Uterus (tissue), 4 donors: ENCODE data around the gene TSGA10IP. TPM values are rescaled to one million over a fixed set of nuclear protein-coding genes. Genes with fewer than 3 reads are reported as not detected.
A peak's percentile ranks its signal among the peaks of the same experiment; 100 is the strongest.

Experiments used
- DNase-seq, 2 donors: peaks; one replicate each; pipeline ENCODE4 v3.0.0-alpha.2; 2019 to 2020
- H3K27ac ChIP-seq, 2 donors: fragments of 200-600 bp; sonication (generic); 1 replicate in 1 of 2; 2 replicates in 1 of 2; pipeline ENCODE4 v1.5.1; 2016 to 2018
- H3K27me3 ChIP-seq, 2 donors: fragments of 200-600 bp; sonication (generic); one replicate each; pipeline ENCODE4 v1.5.1; 2018 to 2019; ENCODE audit warnings: control low read depth in 1 of 2
- H3K36me3 ChIP-seq, 2 donors: fragments of 200-600 bp; sonication (generic); one replicate each; pipeline ENCODE4 v1.5.1; 2019; ENCODE audit warnings: control low read depth in 1 of 2
- H3K4me1 ChIP-seq, 2 donors: fragments of 200-600 bp; sonication (generic); one replicate each; pipeline ENCODE4 v1.5.1; 2018 to 2019; ENCODE audit warnings: control low read depth in 1 of 2
- H3K4me3 ChIP-seq, 2 donors: fragments of 200-600 bp; sonication (generic); 1 replicate in 1 of 2; 2 replicates in 1 of 2; pipeline ENCODE4 v1.5.1; 2018 to 2019; ENCODE audit warnings: mild to moderate bottlenecking in 1 of 2
- H3K9me3 ChIP-seq, 2 donors: fragments of 200-600 bp; sonication (generic); one replicate each; pipeline ENCODE4 v1.5.1; 2019; ENCODE audit warnings: control low read depth in 1 of 2
- CTCF ChIP-seq, 4 experiments: fragments of 200-600 bp in 2 of 4; fragments of 450-650 bp in 2 of 4; sonication (generic) in 2 of 4; IDR thresholded peaks; one replicate each; pipeline ENCODE4 v1.5.1; 2016 to 2019; ENCODE audit warnings: antibody characterized with exemption in 4 of 4, mild to moderate bottlenecking in 2 of 4, moderate library complexity in 1 of 4
- POLR2A ChIP-seq, 2 donors: fragments of 450-650 bp; IDR thresholded peaks; one replicate each; pipeline ENCODE4 v1.6.1; 2016; ENCODE audit warnings: antibody characterized with exemption in 2 of 2, mild to moderate bottlenecking in 1 of 2, moderate library complexity in 1 of 2
- intact Hi-C: fragments of 100-400 bp; cut with DNase I; formaldehyde crosslinking; loops from one replicate; pipeline ENCODE4 v1.15.1; 2023; ENCODE audit warnings: low total_unique reads
- total RNA-seq, 4 donors: library from RNA; depleted of rRNA in 3 of 4; stranded (reverse); fragments of >200 nt in 3 of 4; gene quantifications; one replicate each; pipeline versions ENCODE4 v1.1.0 to v1.2.4, GENCODE V29; 2014 to 2023
- donor health status: DM: yes; HTN: yes; CAD: no.

The TSGA10IP gene
- total RNA-seq, 4 donors from 2014 or later, result not detected

GRCh38 chr11:65917434-65918210 is 27.7 kb upstream of the TSGA10IP start:
- no peak for TF ChIP-seq POLR2A (IDR thresholded peaks at IDR 0.05)
- TF ChIP-seq CTCF (IDR thresholded peaks at IDR 0.05), result no peak
- H3K4me3 ChIP-seq, result peak overlapping the region; percentile 90 to 98
- H3K36me3 ChIP-seq, result no peaks in the 10 kb centered on the region
- H3K27ac ChIP-seq, result peak overlapping the region; percentile 94 to 97
- H3K27me3 ChIP-seq, result no peaks in the 10 kb centered on the region
- intact Hi-C loops, result no loop called here
- no peaks in the 10 kb centered on the region for H3K9me3 ChIP-seq
- peak; percentile 34 to 39 for DNase-seq
- H3K4me1 ChIP-seq, result peaks cover 23 to 39% of the 10 kb centered on the region in 2 donors

DNA sequence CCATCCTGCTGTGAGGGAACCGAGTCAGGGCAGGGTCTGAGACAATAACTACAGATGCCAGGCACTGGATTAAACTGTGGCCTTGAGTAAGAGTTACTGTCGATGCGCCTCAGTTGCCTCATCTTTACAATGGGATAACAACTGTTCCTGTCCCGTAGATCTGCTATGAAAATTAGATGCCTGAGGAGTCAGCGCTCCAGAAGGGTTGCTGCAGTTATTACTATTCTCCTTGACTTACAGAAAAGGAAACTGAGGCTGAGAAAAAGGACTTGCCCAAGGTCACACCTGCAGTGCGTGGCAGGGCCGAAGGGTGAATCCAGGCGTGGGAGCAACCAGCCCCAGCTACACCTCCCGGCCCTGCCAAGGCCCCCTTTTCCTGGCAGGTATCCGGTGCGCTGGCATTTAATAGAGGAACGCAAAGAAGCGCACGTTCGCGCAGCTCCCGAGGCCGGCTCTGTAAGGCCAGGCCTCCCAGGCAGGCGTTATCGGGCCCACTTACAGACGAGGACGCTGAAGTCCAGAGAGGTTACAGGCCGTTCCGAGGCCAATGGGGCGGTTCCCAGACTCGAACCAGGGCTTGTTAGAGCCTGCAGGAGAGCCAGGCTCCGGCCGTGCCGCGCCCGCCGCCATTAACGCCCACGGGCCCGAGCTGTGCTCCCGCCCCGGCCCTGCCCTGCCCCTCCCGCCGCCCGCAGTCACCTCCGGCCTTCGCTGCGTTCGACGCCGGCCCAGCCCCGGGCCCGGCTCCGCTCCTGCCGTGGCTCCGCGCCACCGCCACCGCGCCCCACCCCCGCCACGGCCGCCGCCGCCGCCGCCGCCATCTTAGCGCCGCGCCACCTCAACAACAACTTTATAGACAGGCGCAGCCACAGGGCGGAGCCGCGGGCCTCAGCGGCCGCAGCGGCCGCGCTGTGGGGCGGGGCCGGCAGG is 26.8 kb upstream of the TSGA10IP start, which contains the start of gene C11orf68:
C11orf68 (minus strand) TSS at position 852 of the 930 bp plus-strand sequence; CDS start at position 821, 31 bp downstream.
- intact Hi-C loops, result no loop called here
- H3K4me1 ChIP-seq, result peaks cover 23 to 39% of the 10 kb centered on the region in 2 donors
- H3K27ac ChIP-seq, result peak within 1 kb of the TSS; percentile 94 to 97
- H3K27me3 ChIP-seq, result no peaks in the 10 kb centered on the region
- no peaks in the 10 kb centered on the region for H3K9me3 ChIP-seq
- TF ChIP-seq CTCF (IDR thresholded peaks at IDR 0.05), result no peak
- TF ChIP-seq POLR2A (IDR thresholded peaks at IDR 0.05), result peak; percentile 61 to 83
- DNase-seq, result peak in 1 of 2 donors; percentile 56
- peak within 1 kb of the TSS; percentile 90 to 98 for H3K4me3 ChIP-seq
- no peaks in the 10 kb centered on the region for H3K36me3 ChIP-seq

- H3K9me3 ChIP-seq, result no peaks in the 10 kb centered on the region
- H3K4me3 ChIP-seq, result peak within 1 kb of the TSS; percentile 90 to 98
- TF ChIP-seq CTCF (IDR thresholded peaks at IDR 0.05) (peak in 2 of 4 experiments; percentile 57 to 58), POLR2A (IDR thresholded peaks at IDR 0.05) (peak; percentile 66 to 71)
- no peaks in the 10 kb centered on the region for H3K27me3 ChIP-seq
- H3K4me1 ChIP-seq, result peaks cover 23 to 39% of the 10 kb centered on the region in 2 donors
- intact Hi-C loops, result no loop called here
- H3K36me3 ChIP-seq, result no peaks in the 10 kb centered on the region
- H3K27ac ChIP-seq, result peak within 1 kb of the TSS; percentile 94 to 97
- peak; percentile 98 to 99 for DNase-seq
Observed at GRCh38 chr11:65919141-65919572, 26.1 kb upstream of the TSGA10IP start, which contains the start of gene DRAP1. TSS of gene DRAP1 (plus strand) at chr11:65919426. CDS start at chr11:65919502, 76 bp downstream.

DNA sequence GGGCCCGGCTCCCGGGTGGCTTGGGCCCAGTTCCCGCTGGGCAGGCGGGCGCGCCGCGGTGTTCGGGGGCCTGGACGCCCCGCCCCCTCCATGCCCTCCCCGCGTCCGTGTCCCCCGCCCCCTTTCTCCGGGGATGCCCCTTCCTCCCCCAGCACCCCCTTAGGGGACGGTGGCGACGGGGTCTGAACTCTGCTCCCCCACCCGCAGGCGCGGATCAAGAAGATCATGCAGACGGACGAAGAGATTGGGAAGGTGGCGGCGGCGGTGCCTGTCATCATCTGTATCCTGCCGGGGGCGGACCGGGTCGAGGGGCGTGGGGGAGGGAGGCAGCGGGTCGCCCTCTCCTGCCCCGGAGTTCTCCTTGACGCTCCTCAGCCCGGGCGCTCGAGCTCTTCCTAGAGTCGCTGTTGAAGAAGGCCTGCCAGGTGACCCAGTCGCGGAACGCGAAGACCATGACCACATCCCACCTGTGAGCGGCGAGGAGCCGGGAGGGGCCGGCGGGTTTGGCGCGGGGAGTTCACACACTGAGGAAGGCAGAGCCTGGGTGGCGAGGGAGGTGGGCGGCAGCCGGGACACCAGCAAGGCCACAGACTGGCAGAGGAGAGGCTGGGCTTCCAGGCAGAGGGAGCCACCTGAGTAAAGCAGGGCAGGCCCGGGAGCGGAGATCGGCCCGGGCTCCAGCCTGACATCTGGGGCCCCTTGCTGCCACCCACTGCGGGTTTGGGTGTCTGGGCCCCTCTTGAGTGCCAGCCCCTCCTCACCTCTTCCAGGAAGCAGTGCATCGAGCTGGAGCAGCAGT is 25.5 kb upstream of the TSGA10IP start:
- Histone ChIP-seq H3K27ac (peak overlapping the region; percentile 82 to 94), H3K9me3 (no peaks in the 10 kb centered on the region), H3K36me3 (no peaks in the 10 kb centered on the region), H3K4me1 (peaks cover 23 to 39% of the 10 kb centered on the region in 2 donors), H3K4me3 (peak overlapping the region; percentile 73 to 97), H3K27me3 (no peaks in the 10 kb centered on the region)
- DNase-seq, result peak in 1 of 2 donors; percentile 60
- TF ChIP-seq POLR2A (IDR thresholded peaks at IDR 0.05), result no peak
- no peak for TF ChIP-seq CTCF (IDR thresholded peaks at IDR 0.05)
- intact Hi-C loops, result no loop called here
